HG02943 (cell line): ENCODE data around the gene OR2S2.

Source experiments
- ATAC-seq: cut with Tn5 transposase; IDR thresholded peaks from one replicate; pipeline ENCODE4 v1.9.1; 2021; ENCODE audit warnings: mild to moderate bottlenecking, low read depth, moderate library complexity; ENCODE audit not compliant: unreplicated experiment

The OR2S2 gene

GRCh38 chr9:35965011-35965410 lies 7.1 kb upstream of the OR2S2 start:
- ATAC-seq = no peak

GRCh38 chr9:35962126-35962906 lies 4.4 kb upstream of the OR2S2 start:
- no peak for ATAC-seq

GRCh38 chr9:35960039-35960655 lies 2.2 kb upstream of the OR2S2 start:
- ATAC-seq = no peak

- no peak for ATAC-seq
Measured at GRCh38 chr9:35956651-35957050, 1.3 kb downstream of the OR2S2 start.

GRCh38 chr9:35954942-35955546 lies 2.9 kb downstream of the OR2S2 start:
- ATAC-seq = no peak

GRCh38 chr9:35952526-35953191 lies 5.3 kb downstream of the OR2S2 start:
- ATAC-seq = no peak

GRCh38 chr9:35951736-35952135 lies 6.2 kb downstream of the OR2S2 start:
- no peak for ATAC-seq

GRCh38 chr9:35948901-35949318 lies 9.0 kb downstream of the OR2S2 start:
- no peak for ATAC-seq

GRCh38 chr9:35948451-35948850 lies 9.5 kb downstream of the OR2S2 start:
- ATAC-seq = no peak

- no peak for ATAC-seq
Measured at GRCh38 chr9:35945341-35946018, 12.5 kb downstream of the OR2S2 start.

- no peak for ATAC-seq
Measured at GRCh38 chr9:35944841-35945240, 13.1 kb downstream of the OR2S2 start.

- ATAC-seq = no peak
Measured at GRCh38 chr9:35944173-35944572, 13.8 kb downstream of the OR2S2 start.

GRCh38 chr9:35942286-35942685 lies 15.7 kb downstream of the OR2S2 start:
- no peak for ATAC-seq

- no peak for ATAC-seq
Measured at GRCh38 chr9:35940458-35941407, 17.2 kb downstream of the OR2S2 start.

- ATAC-seq = no peak
Measured at GRCh38 chr9:35939679-35940250, 18.2 kb downstream of the OR2S2 start.

- no peak for ATAC-seq
Measured at GRCh38 chr9:35938474-35939356, 19.2 kb downstream of the OR2S2 start.

GRCh38 chr9:35937227-35937626 lies 20.7 kb downstream of the OR2S2 start:
- no peak for ATAC-seq
